Measurements from ENCODE around the gene CAMTA1. TPM values are rescaled to one million over a fixed set of nuclear protein-coding genes. Genes with fewer than 3 reads are reported as not detected.

The CAMTA1 gene
- total RNA-seq, 1 experiment from 2014 or later = 69.5 TPM

DNA sequence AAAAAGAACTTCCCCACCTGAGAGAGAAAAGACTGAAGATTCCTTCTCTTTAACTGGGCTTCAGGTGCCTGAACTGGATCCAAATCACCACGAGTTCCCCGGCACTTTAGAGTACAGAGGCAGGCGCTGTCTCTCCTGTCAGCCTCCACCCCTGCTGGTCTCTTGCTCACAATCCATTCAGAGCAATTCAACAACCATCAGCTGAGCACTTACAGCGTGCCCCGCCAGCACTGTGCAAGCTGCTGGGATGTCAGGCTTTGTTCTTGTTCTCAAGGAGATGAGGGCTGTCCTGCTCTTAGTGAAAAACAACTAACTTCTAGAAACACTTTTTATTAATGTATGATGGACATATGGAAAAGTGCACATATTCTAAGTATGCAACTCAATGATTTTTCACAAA lies 917.1 kb downstream of the CAMTA1 start:
- DNase-seq (ENCODE audit: low read depth, low spot score) = no peak
- CTCF ChIA-PET = no interaction called here
- Histone ChIP-seq H3K9me2 (ENCODE audit: insufficient read depth) (no peaks in the 10 kb centered on the region), H3K4me2 (ENCODE audit: low read length) (no peak overlapping the region), H3K4me1 (ENCODE audit: control insufficient read depth in 1 of 2, insufficient read depth in 2 of 2, low read length in 2 of 2) (peaks cover 5 to 14% of the 10 kb centered on the region in 2 experiments; a peak in 3 of 4 replicates), H3K79me2 (ENCODE audit: insufficient read depth, low read length) (peaks cover 2% of the 10 kb centered on the region; the same call in 1 of the 2 replicates), H3K9me3 (ENCODE audit: control insufficient read depth in 1 of 2, insufficient read depth in 1 of 2, low read depth in 1 of 2, low read length in 2 of 2) (no peaks in the 10 kb centered on the region), H3K9ac (ENCODE audit: low read length) (no peak overlapping the region), H3K27me3 (ENCODE audit: insufficient read depth, low read length) (peaks cover 3% of the 10 kb centered on the region; the same call in 1 of the 2 replicates), H3K4me3 (replicated peaks in 1 of 2; ENCODE audit: low read depth in 1 of 2, low read length in 2 of 2) (no peak overlapping the region), H3K27ac (ENCODE audit: low read depth, low read length) (no peak overlapping the region), H3K36me3 (ENCODE audit: control insufficient read depth in 1 of 2, insufficient read depth in 2 of 2, low read length in 2 of 2) (no peaks in the 10 kb centered on the region), H4K20me1 (ENCODE audit: insufficient read depth) (no peaks in the 10 kb centered on the region), H2AFZ (ENCODE audit: low read depth, low read length, poor library complexity, severe bottlenecking) (no peak overlapping the region)
- BruUV-seq (replicated peaks) = no TSS peak
- TF ChIP-seq POLR2AphosphoS5 (IDR thresholded peaks at IDR 0.05; ENCODE audit: low read depth, low read length) (no peak), ZNF274 (IDR thresholded peaks at IDR 0.05; ENCODE audit: low read depth, low read length) (no peak), SP1 (IDR thresholded peaks at IDR 0.05; ENCODE audit: low read depth) (no peak), CEBPB (IDR thresholded peaks at IDR 0.05; ENCODE audit: low read depth) (no peak)
- TF ChIP-seq, protein P1, sequence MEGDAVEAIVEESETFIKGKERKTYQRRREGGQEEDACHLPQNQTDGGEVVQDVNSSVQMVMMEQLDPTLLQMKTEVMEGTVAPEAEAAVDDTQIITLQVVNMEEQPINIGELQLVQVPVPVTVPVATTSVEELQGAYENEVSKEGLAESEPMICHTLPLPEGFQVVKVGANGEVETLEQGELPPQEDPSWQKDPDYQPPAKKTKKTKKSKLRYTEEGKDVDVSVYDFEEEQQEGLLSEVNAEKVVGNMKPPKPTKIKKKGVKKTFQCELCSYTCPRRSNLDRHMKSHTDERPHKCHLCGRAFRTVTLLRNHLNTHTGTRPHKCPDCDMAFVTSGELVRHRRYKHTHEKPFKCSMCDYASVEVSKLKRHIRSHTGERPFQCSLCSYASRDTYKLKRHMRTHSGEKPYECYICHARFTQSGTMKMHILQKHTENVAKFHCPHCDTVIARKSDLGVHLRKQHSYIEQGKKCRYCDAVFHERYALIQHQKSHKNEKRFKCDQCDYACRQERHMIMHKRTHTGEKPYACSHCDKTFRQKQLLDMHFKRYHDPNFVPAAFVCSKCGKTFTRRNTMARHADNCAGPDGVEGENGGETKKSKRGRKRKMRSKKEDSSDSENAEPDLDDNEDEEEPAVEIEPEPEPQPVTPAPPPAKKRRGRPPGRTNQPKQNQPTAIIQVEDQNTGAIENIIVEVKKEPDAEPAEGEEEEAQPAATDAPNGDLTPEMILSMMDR (IDR thresholded peaks at IDR 0.05 in 2 of 3, conservative IDR thresholded peaks at IDR 0.05 in 1 of 3; ENCODE audit: borderline replicate concordance in 1 of 3, insufficient read depth in 1 of 3, low read depth in 2 of 3, low read length in 2 of 3) = no peak
- TF ChIP-seq, protein P2, sequence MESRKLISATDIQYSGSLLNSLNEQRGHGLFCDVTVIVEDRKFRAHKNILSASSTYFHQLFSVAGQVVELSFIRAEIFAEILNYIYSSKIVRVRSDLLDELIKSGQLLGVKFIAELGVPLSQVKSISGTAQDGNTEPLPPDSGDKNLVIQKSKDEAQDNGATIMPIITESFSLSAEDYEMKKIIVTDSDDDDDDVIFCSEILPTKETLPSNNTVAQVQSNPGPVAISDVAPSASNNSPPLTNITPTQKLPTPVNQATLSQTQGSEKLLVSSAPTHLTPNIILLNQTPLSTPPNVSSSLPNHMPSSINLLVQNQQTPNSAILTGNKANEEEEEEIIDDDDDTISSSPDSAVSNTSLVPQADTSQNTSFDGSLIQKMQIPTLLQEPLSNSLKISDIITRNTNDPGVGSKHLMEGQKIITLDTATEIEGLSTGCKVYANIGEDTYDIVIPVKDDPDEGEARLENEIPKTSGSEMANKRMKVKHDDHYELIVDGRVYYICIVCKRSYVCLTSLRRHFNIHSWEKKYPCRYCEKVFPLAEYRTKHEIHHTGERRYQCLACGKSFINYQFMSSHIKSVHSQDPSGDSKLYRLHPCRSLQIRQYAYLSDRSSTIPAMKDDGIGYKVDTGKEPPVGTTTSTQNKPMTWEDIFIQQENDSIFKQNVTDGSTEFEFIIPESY (IDR thresholded peaks at IDR 0.05; ENCODE audit: extremely low read depth, insufficient replicate concordance, low read length) = no peak
- intact Hi-C loops (cut with micrococcal nuclease) = no loop called here
- ATAC-seq = no peak
- RAD21 ChIA-PET (ENCODE audit: low non-redundant PET in 1 of 2, low total read pairs in 2 of 2, uncharacterized antibody in 2 of 2, unreplicated experiment in 2 of 2) = no interaction called here
- POLR2A ChIA-PET = no interaction called here

Measured in HCT116 (cell line).